ENCODE results near the gene MAML3. TPM values are rescaled to one million over a fixed set of nuclear protein-coding genes. Genes with fewer than 3 reads are reported as not detected.

Gene MAML3
- total RNA-seq, 2 donors from 2014 or later: 29.2 to 32.2 TPM

- no peak for DNase-seq
- H3K4me1 Mint-ChIP-seq: peaks cover 10% of the 10 kb centered on the region
- TF ChIP-seq, protein P1, sequence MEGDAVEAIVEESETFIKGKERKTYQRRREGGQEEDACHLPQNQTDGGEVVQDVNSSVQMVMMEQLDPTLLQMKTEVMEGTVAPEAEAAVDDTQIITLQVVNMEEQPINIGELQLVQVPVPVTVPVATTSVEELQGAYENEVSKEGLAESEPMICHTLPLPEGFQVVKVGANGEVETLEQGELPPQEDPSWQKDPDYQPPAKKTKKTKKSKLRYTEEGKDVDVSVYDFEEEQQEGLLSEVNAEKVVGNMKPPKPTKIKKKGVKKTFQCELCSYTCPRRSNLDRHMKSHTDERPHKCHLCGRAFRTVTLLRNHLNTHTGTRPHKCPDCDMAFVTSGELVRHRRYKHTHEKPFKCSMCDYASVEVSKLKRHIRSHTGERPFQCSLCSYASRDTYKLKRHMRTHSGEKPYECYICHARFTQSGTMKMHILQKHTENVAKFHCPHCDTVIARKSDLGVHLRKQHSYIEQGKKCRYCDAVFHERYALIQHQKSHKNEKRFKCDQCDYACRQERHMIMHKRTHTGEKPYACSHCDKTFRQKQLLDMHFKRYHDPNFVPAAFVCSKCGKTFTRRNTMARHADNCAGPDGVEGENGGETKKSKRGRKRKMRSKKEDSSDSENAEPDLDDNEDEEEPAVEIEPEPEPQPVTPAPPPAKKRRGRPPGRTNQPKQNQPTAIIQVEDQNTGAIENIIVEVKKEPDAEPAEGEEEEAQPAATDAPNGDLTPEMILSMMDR (conservative IDR thresholded peaks at IDR 0.05): no peak
- no peaks in the 10 kb centered on the region for H3K9me3 Mint-ChIP-seq
- Histone ChIP-seq H3K27me3 (ENCODE audit: control insufficient read depth, insufficient read depth, low read length, poor library complexity, severe bottlenecking) (no peaks in the 10 kb centered on the region), H3K4me3 (ENCODE audit: low read length) (no peak overlapping the region), H3K9me3 (ENCODE audit: control insufficient read depth, low read length) (no peaks in the 10 kb centered on the region), H3K4me1 (ENCODE audit: control insufficient read depth, insufficient read depth, low read length) (peaks cover 3% of the 10 kb centered on the region), H3K27ac (ENCODE audit: low read depth, low read length) (no peak overlapping the region), H3K36me3 (ENCODE audit: control insufficient read depth, insufficient read depth, low read length) (peaks cover 3% of the 10 kb centered on the region), H3K9ac (ENCODE audit: extremely low read depth, low read length, poor library complexity, severe bottlenecking) (no peak overlapping the region)
- H3K36me3 Mint-ChIP-seq (ENCODE audit: low read depth): peaks cover 11% of the 10 kb centered on the region
- no peaks in the 10 kb centered on the region for H3K27me3 Mint-ChIP-seq (ENCODE audit: insufficient read depth)
- WGBS, 2 experiments (ENCODE audit: insufficient coverage in 1 of 2, insufficient read length in 1 of 2): 93% methylated on average over 5 of the region's 5 CpGs; no CpG with 5 or more reads in 1 of the 2 experiments
- H3K4me3 Mint-ChIP-seq: no peak overlapping the region
- no peak overlapping the region for H3K27ac Mint-ChIP-seq
Measured at GRCh38 chr4:139913995-139914598, 239.9 kb downstream of the MAML3 start.

GRCh38 chr4:139913398-139913990, 240.5 kb downstream of the MAML3 start:
- Histone ChIP-seq H3K27me3 (ENCODE audit: control insufficient read depth, insufficient read depth, low read length, poor library complexity, severe bottlenecking) (no peaks in the 10 kb centered on the region), H3K36me3 (ENCODE audit: control insufficient read depth, insufficient read depth, low read length) (peaks cover 4% of the 10 kb centered on the region), H3K4me3 (ENCODE audit: low read length) (no peak overlapping the region), H3K27ac (ENCODE audit: low read depth, low read length) (no peak overlapping the region), H3K9me3 (ENCODE audit: control insufficient read depth, low read length) (no peaks in the 10 kb centered on the region), H3K4me1 (ENCODE audit: control insufficient read depth, insufficient read depth, low read length) (peaks cover 3% of the 10 kb centered on the region), H3K9ac (ENCODE audit: extremely low read depth, low read length, poor library complexity, severe bottlenecking) (no peak overlapping the region)
- no peaks in the 10 kb centered on the region for H3K9me3 Mint-ChIP-seq
- no peak overlapping the region for H3K27ac Mint-ChIP-seq
- H3K4me3 Mint-ChIP-seq: no peak overlapping the region
- TF ChIP-seq, protein P1 (conservative IDR thresholded peaks at IDR 0.05): no peak
- H3K27me3 Mint-ChIP-seq (ENCODE audit: insufficient read depth): no peaks in the 10 kb centered on the region
- peaks cover 11% of the 10 kb centered on the region for H3K36me3 Mint-ChIP-seq (ENCODE audit: low read depth)
- WGBS, 2 experiments (ENCODE audit: insufficient coverage in 1 of 2, insufficient read length in 1 of 2): 90 to 92% methylated on average over 5 to 8 of the region's 8 CpGs
- peaks cover 10% of the 10 kb centered on the region for H3K4me1 Mint-ChIP-seq
- no peak for DNase-seq

GRCh38 chr4:139912445-139912844, 241.5 kb downstream of the MAML3 start:
- Mint-ChIP-seq H3K4me3 (no peak overlapping the region), H3K36me3 (ENCODE audit: low read depth) (peaks cover 11% of the 10 kb centered on the region), H3K27me3 (ENCODE audit: insufficient read depth) (no peaks in the 10 kb centered on the region), H3K9me3 (no peaks in the 10 kb centered on the region), H3K27ac (peak overlapping the region; percentile 28), H3K4me1 (peaks cover 10% of the 10 kb centered on the region)
- H3K4me1 ChIP-seq (ENCODE audit: control insufficient read depth, insufficient read depth, low read length): peaks cover 3% of the 10 kb centered on the region
- no peak overlapping the region for H3K9ac ChIP-seq (ENCODE audit: extremely low read depth, low read length, poor library complexity, severe bottlenecking)
- no peaks in the 10 kb centered on the region for H3K9me3 ChIP-seq (ENCODE audit: control insufficient read depth, low read length)
- no peaks in the 10 kb centered on the region for H3K27me3 ChIP-seq (ENCODE audit: control insufficient read depth, insufficient read depth, low read length, poor library complexity, severe bottlenecking)
- WGBS, 2 experiments (ENCODE audit: insufficient coverage in 1 of 2, insufficient read length in 1 of 2): 92 to 97% methylated on average over 8 of the region's 8 CpGs
- TF ChIP-seq, protein P1 (conservative IDR thresholded peaks at IDR 0.05): no peak
- H3K4me3 ChIP-seq (ENCODE audit: low read length): no peak overlapping the region
- DNase-seq: no peak
- H3K27ac ChIP-seq (ENCODE audit: low read depth, low read length): no peak overlapping the region
- H3K36me3 ChIP-seq (ENCODE audit: control insufficient read depth, insufficient read depth, low read length): peaks cover 4% of the 10 kb centered on the region
